ENCODE measurements around the gene SAMD4A. TPM values are rescaled to one million over a fixed set of nuclear protein-coding genes. Genes with fewer than 3 reads are reported as not detected.
A peak's percentile ranks its signal among the peaks of the same experiment; 100 is the strongest.

Gene SAMD4A
- polyA plus RNA-seq, 1 experiment, result 13.4 TPM

DNA sequence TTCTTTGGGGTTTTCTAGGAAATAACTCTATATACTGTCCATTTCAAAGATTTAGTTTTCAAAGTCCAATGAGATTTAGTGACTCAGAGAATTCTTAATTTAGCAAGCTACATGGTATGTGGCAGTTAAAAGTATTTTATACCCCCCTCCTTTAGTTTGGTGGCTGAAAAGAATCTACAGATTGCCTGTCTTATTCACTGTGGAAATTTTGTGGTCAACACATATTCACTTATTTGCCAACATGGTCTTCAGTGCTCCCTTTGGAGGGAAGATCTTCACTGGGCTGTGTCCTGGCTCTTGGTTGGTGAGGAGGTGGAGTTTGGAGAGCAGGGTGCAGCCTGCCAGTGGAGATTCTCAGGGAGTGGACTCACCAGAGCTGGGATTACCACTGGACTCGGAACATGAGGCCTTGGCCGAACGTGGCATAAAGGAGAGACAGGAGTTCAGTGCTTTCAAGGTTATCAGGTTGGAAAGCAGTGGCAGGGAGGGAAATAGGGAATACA lies 39.8 kb downstream of the SAMD4A start:
- no peak for TF ChIP-seq CTCF (IDR thresholded peaks at IDR 0.05; ENCODE audit: insufficient read depth, low read depth, low read length)
- POLR2A ChIA-PET, result interaction anchor here (0.6 to 1.1 kb wide), 3 partner anchors 39 to 58 kb away, joined by 3 to 7 read pairs (median 3); no protein-coding TSS in a partner anchor
- no peaks in the 10 kb centered on the region; the same call in 1 of the 2 replicates for H3K36me3 ChIP-seq (ENCODE audit: control insufficient read depth, insufficient read depth, low read length)
- DNase-seq (ENCODE audit: low read depth), result peak; percentile 86
- H3K4me3 ChIP-seq (ENCODE audit: low read depth, low read length), result no peak overlapping the region
- CTCF ChIA-PET, result interaction anchor here (0.9 to 1.6 kb wide), 4 partner anchors 30 to 167 kb away, joined by 3 to 5 read pairs (median 3); partner anchors contain the start of gene SAMD4A
- no peaks in the 10 kb centered on the region for H3K27me3 ChIP-seq (ENCODE audit: control insufficient read depth, insufficient read depth, low read length)

DNA sequence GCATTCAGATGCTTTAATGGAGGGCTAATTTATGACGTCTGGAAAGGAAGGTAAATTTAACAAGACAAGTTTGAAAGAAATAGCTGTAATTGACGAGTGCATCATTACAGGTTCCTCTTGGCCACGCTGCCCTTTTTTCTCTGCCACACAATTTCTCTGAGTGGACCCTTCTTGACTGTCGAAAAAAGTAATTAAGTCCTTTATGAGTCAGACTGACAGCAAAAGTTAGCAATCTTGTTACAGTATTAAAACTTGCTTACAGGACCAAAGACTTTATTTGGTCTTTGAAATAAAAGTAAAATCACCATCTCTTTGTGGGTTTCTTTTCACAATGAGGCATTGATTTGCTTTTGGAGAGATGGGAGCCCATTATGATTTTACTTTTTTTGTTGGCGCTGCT lies 42.6 kb downstream of the SAMD4A start:
- no peak for DNase-seq (ENCODE audit: low read depth)
- ChIA-PET CTCF (interaction anchor here (2.8 kb wide), 1 partner anchor 44 kb away, joined by 8 read pairs; no protein-coding TSS in a partner anchor), POLR2A (no interaction called here)
- no peak for TF ChIP-seq CTCF (IDR thresholded peaks at IDR 0.05; ENCODE audit: insufficient read depth, low read depth, low read length)
- H3K27me3 ChIP-seq (ENCODE audit: control insufficient read depth, insufficient read depth, low read length), result no peaks in the 10 kb centered on the region
- no peaks in the 10 kb centered on the region; the same call in 1 of the 2 replicates for H3K36me3 ChIP-seq (ENCODE audit: control insufficient read depth, insufficient read depth, low read length)
- no peak overlapping the region for H3K4me3 ChIP-seq (ENCODE audit: low read depth, low read length)

DNA sequence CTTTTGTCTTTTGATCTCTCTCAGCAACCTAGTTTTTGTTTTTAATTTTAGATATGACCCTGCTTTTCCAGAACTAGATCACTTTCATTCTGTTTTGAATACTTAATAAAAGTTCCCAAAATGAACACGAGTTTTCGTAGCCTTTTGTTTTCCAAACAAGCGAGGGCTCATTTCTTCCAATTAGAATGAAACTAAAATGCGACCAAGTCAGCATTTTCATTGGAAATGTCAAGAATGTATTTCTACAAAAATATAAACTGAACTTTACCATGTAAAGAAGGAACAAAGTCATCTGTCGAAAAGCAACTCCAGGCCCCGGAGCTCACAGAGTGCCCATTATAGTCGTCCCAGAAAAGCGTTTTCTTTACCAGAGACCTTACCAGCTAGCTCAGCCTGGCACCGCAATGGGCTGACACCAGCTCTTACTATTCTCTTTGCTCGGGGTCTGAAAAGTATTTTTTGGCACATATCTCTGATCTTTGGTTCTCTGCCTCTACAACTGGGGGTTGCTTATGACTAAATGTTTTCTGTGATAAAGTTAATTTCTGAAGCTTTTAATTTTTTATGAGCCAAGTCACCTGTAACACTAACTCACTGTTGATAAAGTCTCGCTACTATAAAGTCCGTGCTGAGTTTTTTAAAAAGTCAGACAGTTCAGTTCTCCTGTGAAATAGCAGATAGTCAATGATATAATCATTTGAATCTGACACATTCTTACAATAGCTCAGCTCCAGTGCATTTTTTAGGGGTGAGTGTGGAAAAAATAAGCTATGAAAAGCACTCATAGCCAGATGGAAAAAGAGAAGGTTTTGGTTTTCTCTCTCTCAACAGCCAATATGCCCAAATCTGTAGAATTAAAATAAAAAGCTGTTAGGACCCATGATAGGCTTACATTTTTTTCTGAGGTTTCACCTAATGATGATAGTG lies 43.4 kb downstream of the SAMD4A start:
- POLR2A ChIA-PET, result interaction anchor here (0.6 to 0.9 kb wide), 3 partner anchors 10 to 76 kb away, joined by 3 to 5 read pairs (median 3); no protein-coding TSS in a partner anchor
- no peak overlapping the region for H3K4me3 ChIP-seq (ENCODE audit: low read depth, low read length)

GRCh38 chr14:54614296-54614695 lies 47.4 kb downstream of the SAMD4A start:
- CTCF ChIA-PET, result no interaction called here
- no peak for TF ChIP-seq CTCF (IDR thresholded peaks at IDR 0.05; ENCODE audit: insufficient read depth, low read depth, low read length)
- DNase-seq (ENCODE audit: low read depth), result no peak
- POLR2A ChIA-PET, result no interaction called here
- H3K36me3 ChIP-seq (ENCODE audit: control insufficient read depth, insufficient read depth, low read length), result no peaks in the 10 kb centered on the region
- no peak overlapping the region for H3K4me3 ChIP-seq (ENCODE audit: low read depth, low read length)
- H3K27me3 ChIP-seq (ENCODE audit: control insufficient read depth, insufficient read depth, low read length), result no peaks in the 10 kb centered on the region

More for the DNA sequence above, 43.4 kb downstream of the SAMD4A start:
- Histone ChIP-seq H3K27me3 (ENCODE audit: control insufficient read depth, insufficient read depth, low read length) (no peaks in the 10 kb centered on the region), H3K36me3 (ENCODE audit: control insufficient read depth, insufficient read depth, low read length) (no peaks in the 10 kb centered on the region; the same call in 1 of the 2 replicates)
- TF ChIP-seq CTCF (IDR thresholded peaks at IDR 0.05; ENCODE audit: insufficient read depth, low read depth, low read length), result no peak
- no peak for DNase-seq (ENCODE audit: low read depth)
- CTCF ChIA-PET, result interaction anchor here (0.6 to 2.8 kb wide), 2 partner anchors 45 to 214 kb away, joined by 4 to 8 read pairs; partner anchors contain the start of gene CDKN3

DNA sequence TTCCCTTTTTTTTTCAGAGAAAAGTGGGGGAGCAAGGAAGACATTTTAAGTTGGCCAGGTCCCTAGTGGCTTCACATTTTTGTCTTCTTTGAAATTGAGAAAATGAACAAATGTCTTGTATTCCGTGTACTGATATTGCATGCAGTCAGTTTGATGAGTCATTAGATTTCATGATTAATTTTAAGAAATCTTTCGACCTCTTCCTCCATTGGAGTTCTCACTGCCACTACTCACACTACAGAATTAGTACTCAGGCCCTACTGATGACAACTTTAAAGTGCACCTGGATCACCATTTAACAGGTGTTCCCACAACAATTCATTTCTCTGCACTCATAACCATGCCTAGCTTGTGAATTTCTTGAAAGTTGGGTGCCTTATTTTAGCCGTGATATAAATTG lies 50.5 kb downstream of the SAMD4A start:
- DNase-seq (ENCODE audit: low read depth), result no peak
- ChIA-PET CTCF (no interaction called here), POLR2A (no interaction called here)
- Histone ChIP-seq H3K36me3 (ENCODE audit: control insufficient read depth, insufficient read depth, low read length) (no peaks in the 10 kb centered on the region), H3K4me3 (ENCODE audit: low read depth, low read length) (no peak overlapping the region), H3K27me3 (ENCODE audit: control insufficient read depth, insufficient read depth, low read length) (no peaks in the 10 kb centered on the region)
- TF ChIP-seq CTCF (IDR thresholded peaks at IDR 0.05; ENCODE audit: insufficient read depth, low read depth, low read length), result no peak

Measured in BJ (cell line).